ENCODE measurements around the gene AGPAT1. TPM values are rescaled to one million over a fixed set of nuclear protein-coding genes. Genes with fewer than 3 reads are reported as not detected.

The AGPAT1 gene
- total and polyA plus RNA-seq, 2 of the 13 experiments (the other 11 are each of a cell fraction or from before 2014, with no cell fraction given) = 51.3 to 139 TPM

DNA sequence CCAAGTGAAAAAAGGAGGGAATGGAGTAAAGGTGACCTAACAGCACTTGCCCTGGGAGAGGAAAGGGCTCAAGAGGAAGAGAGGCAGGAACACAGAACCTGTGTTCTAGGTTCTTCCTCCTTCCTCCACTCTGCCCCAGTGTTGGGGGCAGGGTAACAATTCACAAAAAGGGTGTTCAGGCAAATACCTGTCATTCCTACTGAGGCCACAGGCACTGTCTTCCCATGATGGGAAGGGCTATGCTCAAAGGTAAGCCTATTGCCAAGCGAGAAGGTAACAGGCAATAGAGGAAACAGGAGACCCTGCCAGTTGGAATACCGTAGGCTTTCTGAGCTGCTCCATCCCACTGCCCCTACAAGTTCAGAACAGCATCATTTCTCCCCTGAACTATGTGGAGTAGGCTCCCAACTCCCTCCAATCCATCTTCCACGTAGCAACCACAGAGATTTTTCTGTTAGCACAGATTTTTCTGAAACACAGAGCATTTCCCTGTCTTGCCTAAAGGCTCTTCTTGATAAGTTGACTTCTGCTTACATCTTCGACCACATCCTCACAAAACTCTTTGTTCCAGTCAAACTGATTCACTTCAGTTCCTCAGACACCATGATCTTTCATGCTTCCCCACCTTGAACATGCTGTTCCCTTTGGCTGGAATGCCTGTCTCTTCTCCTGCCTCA, 2.7 kb downstream of the AGPAT1 start (continued):
- TF ChIP-seq, protein P1, sequence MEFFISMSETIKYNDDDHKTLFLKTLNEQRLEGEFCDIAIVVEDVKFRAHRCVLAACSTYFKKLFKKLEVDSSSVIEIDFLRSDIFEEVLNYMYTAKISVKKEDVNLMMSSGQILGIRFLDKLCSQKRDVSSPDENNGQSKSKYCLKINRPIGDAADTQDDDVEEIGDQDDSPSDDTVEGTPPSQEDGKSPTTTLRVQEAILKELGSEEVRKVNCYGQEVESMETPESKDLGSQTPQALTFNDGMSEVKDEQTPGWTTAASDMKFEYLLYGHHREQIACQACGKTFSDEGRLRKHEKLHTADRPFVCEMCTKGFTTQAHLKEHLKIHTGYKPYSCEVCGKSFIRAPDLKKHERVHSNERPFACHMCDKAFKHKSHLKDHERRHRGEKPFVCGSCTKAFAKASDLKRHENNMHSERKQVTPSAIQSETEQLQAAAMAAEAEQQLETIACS (CRISPR knock-in tag; IDR thresholded peaks at IDR 0.05) = no peak
- no peak for TF ChIP-seq ZNF703 (CRISPR knock-in tag; IDR thresholded peaks at IDR 0.05; ENCODE audit: borderline replicate concordance)

- no TSS peak for BruUV-seq (replicated peaks)
- peaks cover 17 to 46% of the 10 kb centered on the region in 2 experiments for H3K36me3 ChIP-seq (replicated peaks in 1 of 2; ENCODE audit: control insufficient read depth in 1 of 2, insufficient read depth in 2 of 2, low read length in 2 of 2)
- ChIA-PET CTCF (ENCODE audit: low intra/inter-chr PET ratio, low total read pairs) (no interaction called here), POLR2A (no interaction called here)
- H3K4me1 ChIP-seq (ENCODE audit: insufficient read depth, low read length) = peaks cover 32% of the 10 kb centered on the region
- H4K20me1 ChIP-seq (ENCODE audit: insufficient read depth, low read length) = no peaks in the 10 kb centered on the region
- no peak overlapping the region for H2AFZ ChIP-seq (ENCODE audit: low read length)
- H3K4me3 ChIP-seq (replicated peaks in 1 of 3; ENCODE audit: insufficient read depth in 1 of 3, low read depth in 2 of 3, low read length in 3 of 3) = no peak overlapping the region
- H3K9ac ChIP-seq (ENCODE audit: insufficient read depth, low read depth, low read length) = no peak overlapping the region
- in situ Hi-C loops (cut with HindIII; ENCODE audit: extremely low pct_ligation_motif_present, low pct_unique_long_range_greater_than_20kb) (no loop called here), intact Hi-C loops (cut with micrococcal nuclease; ENCODE audit: unreplicated experiment) (no loop called here)
- DNase-seq (ENCODE audit: low spot score) (no peak), ATAC-seq (no peak), FAIRE-seq (no peak)
- H3K79me2 ChIP-seq (ENCODE audit: insufficient read depth, low read length) = peaks cover 36% of the 10 kb centered on the region
- H3K4me2 ChIP-seq (ENCODE audit: low read depth, low read length) = no peak overlapping the region
- WGBS (ENCODE audit: low lambda C conversion rate) = 98% methylated on average over 6 of the region's 6 CpGs
- H3K27me3 ChIP-seq (ENCODE audit: control insufficient read depth in 1 of 2, insufficient read depth in 2 of 2, low read length in 2 of 2) = no peaks in the 10 kb centered on the region; a peak in 1 of 5 replicates
- no peak overlapping the region for H3K27ac ChIP-seq (ENCODE audit: extremely low read length, insufficient read depth, low read length)
- no peaks in the 10 kb centered on the region for H3K9me3 ChIP-seq (ENCODE audit: low read length)
- TF ChIP-seq AGO2 (optimal IDR thresholded peaks at IDR 0.05; ENCODE audit: low read depth, low read length) (peak; percentile 24), RBFOX2 (IDR thresholded peaks at IDR 0.05; ENCODE audit: low read depth, low read length) (0 out of 2 replicates have a peak, but pooled peaks have one; percentile 26), ARNTL (CRISPR knock-in tag; IDR thresholded peaks at IDR 0.05) (no peak)
- TF ChIP-seq, protein P2, sequence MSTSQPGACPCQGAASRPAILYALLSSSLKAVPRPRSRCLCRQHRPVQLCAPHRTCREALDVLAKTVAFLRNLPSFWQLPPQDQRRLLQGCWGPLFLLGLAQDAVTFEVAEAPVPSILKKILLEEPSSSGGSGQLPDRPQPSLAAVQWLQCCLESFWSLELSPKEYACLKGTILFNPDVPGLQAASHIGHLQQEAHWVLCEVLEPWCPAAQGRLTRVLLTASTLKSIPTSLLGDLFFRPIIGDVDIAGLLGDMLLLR (CRISPR knock-in tag; IDR thresholded peaks at IDR 0.05) = 0 out of 2 replicates have a peak, but pooled peaks have one; percentile 27
Observed at GRCh38 chr6:32171234-32171633, 4.7 kb downstream of the AGPAT1 start.
